Skeletal muscle tissue (tissue), 4 donors: ENCODE results near the gene SCN3A. TPM values are rescaled to one million over a fixed set of nuclear protein-coding genes. Genes with fewer than 3 reads are reported as not detected.

Experiments
- H3K27ac ChIP-seq: one replicate; pipeline ENCODE4 v1.7.0; 2013; ENCODE audit warnings: mild to moderate bottlenecking, low read depth, low read length, inconsistent platforms
- H3K27me3 ChIP-seq, 3 donors: one replicate each; pipeline ENCODE4 v1.7.0; 2013; ENCODE audit warnings: low read length in 3 of 3; ENCODE audit not compliant: control insufficient read depth in 3 of 3, insufficient read depth in 3 of 3
- H3K36me3 ChIP-seq, 3 donors: one replicate each; pipeline ENCODE4 v1.7.0; 2013; ENCODE audit warnings: low read length in 3 of 3; ENCODE audit not compliant: control insufficient read depth in 3 of 3, insufficient read depth in 3 of 3
- H3K4me1 ChIP-seq, 3 donors: one replicate each; pipeline ENCODE4 v1.7.0; 2013; ENCODE audit warnings: low read length in 3 of 3, mild to moderate bottlenecking in 3 of 3; ENCODE audit not compliant: control insufficient read depth in 3 of 3, insufficient read depth in 3 of 3
- H3K4me3 ChIP-seq, 3 donors: one replicate each; pipeline ENCODE4 v1.7.0; 2013; ENCODE audit warnings: low read length in 3 of 3
- H3K9ac ChIP-seq, 3 donors: one replicate each; pipeline ENCODE4 v1.7.0; 2013; ENCODE audit warnings: low read length in 3 of 3, mild to moderate bottlenecking in 3 of 3, moderate library complexity in 2 of 3, low read depth in 1 of 3
- H3K9me3 ChIP-seq, 3 donors: one replicate each; pipeline ENCODE4 v1.7.0; 2013; ENCODE audit warnings: low read length in 3 of 3; ENCODE audit not compliant: control insufficient read depth in 3 of 3
- total RNA-seq: library from RNA; depleted of rRNA; stranded (reverse); fragments of >200 nt; gene quantifications from one replicate; pipeline ENCODE4 v1.2.3, GENCODE V29; 2014
- donor health status: Osteomylitis.

The SCN3A gene
- 0.52 TPM for total RNA-seq

DNA sequence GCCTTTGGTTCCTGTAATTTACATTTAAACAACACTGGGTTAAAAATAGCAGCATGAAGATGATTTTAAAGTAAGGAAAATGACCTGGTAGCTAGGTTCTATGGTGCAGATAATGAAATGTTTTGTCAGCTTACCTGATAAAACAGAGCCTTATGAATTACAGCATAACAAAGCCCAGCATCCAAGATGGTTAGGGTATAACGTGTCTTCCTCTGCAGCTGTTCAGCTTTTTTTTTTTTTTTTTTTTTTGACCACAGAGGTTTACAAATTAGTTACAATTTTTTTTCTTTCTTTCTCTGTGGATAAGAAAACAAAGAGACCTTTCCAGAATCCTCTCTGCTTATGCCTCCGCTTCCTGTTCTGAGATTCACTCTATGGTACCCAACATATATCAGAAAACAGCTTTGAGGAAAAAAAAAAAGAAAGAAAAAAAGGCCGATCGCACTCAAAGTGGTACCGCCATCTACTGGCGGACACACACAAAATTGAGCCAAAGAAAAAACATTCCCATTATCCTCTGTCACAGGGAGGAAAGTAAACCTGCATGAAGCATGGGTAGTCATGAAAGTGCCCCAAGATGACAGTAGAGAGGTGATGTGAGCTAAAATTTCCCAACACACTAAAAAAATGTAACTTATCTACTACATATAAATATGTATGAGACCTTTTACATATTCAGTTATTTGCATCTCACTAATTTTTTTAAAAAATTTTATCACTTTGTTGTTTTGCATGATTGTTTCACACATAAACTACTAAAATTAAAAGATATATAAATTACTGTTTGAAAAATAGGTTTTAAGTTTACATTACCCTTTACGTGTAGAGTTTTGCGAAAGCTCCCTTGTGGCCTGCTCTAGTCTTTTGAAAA, at the start of gene SCN3A:
Gene SCN3A, minus strand, starts transcription at position 362 of the 871 bp plus-strand sequence. CDS start 27,656 bp downstream, outside the sequence.
- H3K27me3 ChIP-seq, result no peaks in the 10 kb centered on the region
- no peak within 1 kb of the TSS for H3K27ac ChIP-seq
- H3K36me3 ChIP-seq, result no peaks in the 10 kb centered on the region
- no peaks in the 10 kb centered on the region for H3K4me1 ChIP-seq
- peak within 1 kb of the TSS in 1 of 3 donors; percentile 5 for H3K9ac ChIP-seq
- peak within 1 kb of the TSS in 2 of 3 donors; percentile 12 to 62 for H3K4me3 ChIP-seq
- H3K9me3 ChIP-seq, result no peaks in the 10 kb centered on the region

DNA sequence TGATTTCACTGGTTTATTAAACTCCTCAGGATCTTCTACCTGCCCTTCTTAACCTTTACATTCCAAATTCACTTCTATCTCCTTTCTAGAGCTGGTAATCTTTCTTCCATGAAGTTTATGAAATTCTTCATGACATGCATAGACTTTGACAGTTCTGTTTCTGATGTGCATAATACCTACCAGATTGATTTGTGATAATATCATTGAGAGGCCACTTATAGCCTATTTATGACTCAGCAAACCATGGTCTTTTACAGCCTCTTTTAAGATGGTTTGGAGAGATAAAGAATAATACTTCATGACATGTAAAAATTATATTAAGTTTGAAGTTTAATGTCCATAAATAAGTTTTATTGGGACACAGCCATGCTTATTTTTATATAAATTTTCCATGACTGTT, 49.3 kb upstream of the SCN3A start:
- no peak overlapping the region for H3K27ac ChIP-seq
- no peaks in the 10 kb centered on the region for H3K36me3 ChIP-seq
- no peak overlapping the region for H3K9ac ChIP-seq
- no peak overlapping the region for H3K4me3 ChIP-seq
- H3K27me3 ChIP-seq, result no peaks in the 10 kb centered on the region
- no peaks in the 10 kb centered on the region for H3K4me1 ChIP-seq
- H3K9me3 ChIP-seq, result no peaks in the 10 kb centered on the region

DNA sequence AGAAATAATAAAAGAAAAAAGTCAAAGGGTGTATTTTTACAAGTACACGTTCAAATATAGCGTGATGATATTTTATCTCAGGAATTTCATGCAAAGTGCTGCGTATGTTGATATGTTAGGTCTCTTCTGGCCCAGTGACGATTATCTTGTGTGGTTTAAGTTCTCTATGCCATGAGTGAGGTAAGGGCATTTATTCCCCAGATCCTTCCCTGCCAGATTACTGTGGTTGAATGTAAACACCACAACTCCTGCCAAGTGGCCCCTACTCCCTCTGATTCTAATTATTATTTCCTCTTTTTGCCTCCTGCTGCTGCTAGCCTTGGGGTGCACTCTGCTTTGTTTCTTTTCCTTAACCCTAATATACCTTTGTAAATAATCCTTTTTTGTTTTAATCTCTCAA, 47.5 kb upstream of the SCN3A start:
- Histone ChIP-seq H3K4me1 (no peaks in the 10 kb centered on the region), H3K4me3 (no peak overlapping the region), H3K27me3 (no peaks in the 10 kb centered on the region), H3K9ac (no peak overlapping the region), H3K9me3 (no peaks in the 10 kb centered on the region), H3K27ac (no peak overlapping the region), H3K36me3 (no peaks in the 10 kb centered on the region)

DNA sequence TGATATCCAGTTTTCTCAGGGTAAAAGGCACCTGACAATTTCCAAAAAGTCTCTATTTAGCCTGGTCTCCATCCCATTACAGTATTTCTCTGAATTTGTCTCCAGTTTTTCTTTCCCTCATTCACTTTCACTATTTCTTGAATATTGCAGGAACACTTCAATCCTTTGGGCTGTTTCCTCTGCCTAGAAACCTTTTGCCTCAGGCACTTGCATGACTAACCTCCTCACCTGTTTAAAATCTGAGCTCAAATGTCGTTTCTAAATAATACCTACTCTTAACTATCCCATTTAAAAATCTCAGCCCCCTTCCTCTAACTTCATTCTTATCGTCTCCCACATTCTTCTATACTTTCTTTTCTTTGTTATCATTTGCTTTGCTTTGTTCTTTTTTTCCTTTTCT, 44.4 kb upstream of the SCN3A start:
- Histone ChIP-seq H3K27me3 (no peaks in the 10 kb centered on the region), H3K4me3 (no peak overlapping the region), H3K4me1 (no peaks in the 10 kb centered on the region), H3K27ac (no peak overlapping the region), H3K36me3 (no peaks in the 10 kb centered on the region), H3K9ac (no peak overlapping the region), H3K9me3 (no peaks in the 10 kb centered on the region)

DNA sequence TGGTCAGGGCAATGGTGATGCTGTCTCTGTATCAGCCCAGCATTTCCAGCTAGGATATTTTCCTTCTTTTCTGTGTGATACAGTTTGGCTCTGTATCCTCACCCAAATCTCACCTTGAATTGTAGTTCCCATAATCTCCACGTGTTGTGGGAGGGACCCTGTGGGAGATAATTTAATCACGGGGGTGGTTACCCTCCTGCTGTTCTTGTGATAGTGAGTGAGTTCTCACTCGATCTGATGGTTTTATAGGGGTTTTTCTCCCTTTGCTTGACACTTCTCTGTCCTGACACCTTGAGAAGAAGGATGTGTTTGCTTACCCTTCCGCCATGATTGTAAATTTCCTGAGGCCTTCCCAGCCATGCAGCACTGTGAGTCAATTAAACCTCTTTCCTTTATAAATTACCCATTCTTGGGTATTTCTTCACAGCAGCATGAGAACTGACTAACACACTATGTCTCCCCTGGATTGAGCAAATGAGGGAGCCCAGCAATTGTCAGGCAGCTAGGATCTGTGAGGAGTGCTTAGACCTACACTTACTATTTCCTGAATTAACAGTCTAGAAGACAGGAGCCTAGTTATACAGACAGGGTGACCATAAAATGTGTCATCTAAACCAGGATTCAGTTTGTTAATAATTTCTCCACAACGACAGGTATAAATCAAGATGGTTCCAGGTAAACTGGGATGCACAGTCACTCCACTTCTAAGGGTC, 41.4 kb upstream of the SCN3A start:
- Histone ChIP-seq H3K36me3 (no peaks in the 10 kb centered on the region), H3K9me3 (no peaks in the 10 kb centered on the region), H3K9ac (no peak overlapping the region), H3K4me3 (no peak overlapping the region), H3K27ac (no peak overlapping the region), H3K4me1 (no peaks in the 10 kb centered on the region), H3K27me3 (no peaks in the 10 kb centered on the region)

DNA sequence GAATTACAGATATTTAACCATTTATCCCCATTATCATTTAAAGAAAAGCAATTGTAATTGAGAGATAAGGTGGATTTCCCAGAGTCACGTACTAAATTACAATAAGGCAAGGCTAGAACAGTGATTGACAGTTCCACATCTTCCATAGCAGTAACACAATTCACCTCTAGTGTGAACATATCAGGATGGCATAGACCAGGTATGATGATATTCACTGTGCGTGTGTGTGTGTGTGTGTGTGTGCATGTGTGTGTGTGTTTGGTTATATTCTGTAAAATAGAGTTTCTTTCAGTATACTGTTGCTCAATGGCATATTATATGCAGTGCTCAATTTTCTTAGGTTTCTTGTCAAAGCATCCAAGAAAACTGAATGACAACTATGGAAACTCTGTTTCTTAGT, 37.1 kb upstream of the SCN3A start:
- H3K27me3 ChIP-seq, result no peaks in the 10 kb centered on the region
- no peak overlapping the region for H3K4me3 ChIP-seq
- no peaks in the 10 kb centered on the region for H3K4me1 ChIP-seq
- no peak overlapping the region for H3K9ac ChIP-seq
- no peaks in the 10 kb centered on the region for H3K9me3 ChIP-seq
- H3K27ac ChIP-seq, result no peak overlapping the region
- H3K36me3 ChIP-seq, result no peaks in the 10 kb centered on the region

DNA sequence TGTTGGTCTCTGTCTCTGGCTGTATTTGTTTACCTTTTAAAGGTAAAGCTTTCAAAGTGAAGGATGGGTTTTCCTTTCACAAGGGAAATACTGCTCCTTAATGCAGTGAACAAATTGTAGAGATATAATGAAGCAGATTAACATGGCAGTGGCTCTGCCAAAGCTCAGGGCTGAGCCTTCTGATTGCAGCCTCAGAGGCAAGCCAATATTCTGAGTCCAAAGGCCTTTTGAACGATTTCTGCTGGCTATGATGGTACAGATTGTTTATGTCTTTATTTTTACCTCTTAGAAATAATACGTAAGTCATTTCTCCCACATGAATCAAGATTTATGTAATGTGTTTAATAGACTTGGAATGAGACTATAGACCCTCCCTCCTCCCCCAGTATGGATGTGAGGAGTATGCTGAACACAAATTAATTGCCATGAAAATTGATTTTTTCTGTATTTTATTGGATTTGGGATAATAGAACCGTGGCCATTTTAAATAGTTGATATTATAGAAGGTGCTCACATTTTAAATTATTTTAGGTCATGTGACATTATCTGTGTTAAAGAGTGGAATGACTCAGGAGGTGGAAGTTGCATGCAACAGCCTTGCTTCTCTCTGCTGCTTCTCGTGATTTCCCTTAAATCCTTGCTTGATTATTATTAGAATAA, 36.1 kb upstream of the SCN3A start:
- H3K4me3 ChIP-seq, result no peak overlapping the region
- H3K4me1 ChIP-seq, result no peaks in the 10 kb centered on the region
- H3K27me3 ChIP-seq, result no peaks in the 10 kb centered on the region
- H3K9ac ChIP-seq, result no peak overlapping the region
- H3K36me3 ChIP-seq, result no peaks in the 10 kb centered on the region
- H3K27ac ChIP-seq, result no peak overlapping the region
- H3K9me3 ChIP-seq, result no peaks in the 10 kb centered on the region

DNA sequence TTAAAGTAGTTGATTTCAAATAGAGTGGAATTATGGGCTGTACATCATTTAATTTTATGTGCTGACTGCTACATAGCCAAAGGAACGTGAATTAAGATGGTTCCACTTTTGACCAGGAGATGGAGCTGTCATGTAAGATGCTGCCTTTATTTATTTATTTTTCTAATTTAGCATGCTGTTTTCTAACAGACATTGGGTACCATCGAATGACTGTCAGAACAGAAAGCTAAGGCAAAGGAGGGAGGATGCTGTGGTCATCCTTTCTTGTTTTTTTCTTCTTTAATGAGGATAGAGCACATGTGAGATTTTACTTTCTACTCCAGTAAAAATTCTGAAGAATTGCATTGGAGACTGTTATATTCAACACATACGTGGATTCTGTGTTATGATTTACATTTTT, 35.4 kb upstream of the SCN3A start, which contains the start of gene SCN2A:
Gene SCN2A, plus strand, starts transcription at position 185 of the 400 bp plus-strand sequence. CDS start 56,410 bp downstream, outside the sequence.
- Histone ChIP-seq H3K9ac (no peak within 1 kb of the TSS), H3K9me3 (no peaks in the 10 kb centered on the region), H3K4me3 (no peak within 1 kb of the TSS), H3K36me3 (no peaks in the 10 kb centered on the region), H3K27ac (no peak within 1 kb of the TSS), H3K27me3 (no peaks in the 10 kb centered on the region), H3K4me1 (no peaks in the 10 kb centered on the region)

DNA sequence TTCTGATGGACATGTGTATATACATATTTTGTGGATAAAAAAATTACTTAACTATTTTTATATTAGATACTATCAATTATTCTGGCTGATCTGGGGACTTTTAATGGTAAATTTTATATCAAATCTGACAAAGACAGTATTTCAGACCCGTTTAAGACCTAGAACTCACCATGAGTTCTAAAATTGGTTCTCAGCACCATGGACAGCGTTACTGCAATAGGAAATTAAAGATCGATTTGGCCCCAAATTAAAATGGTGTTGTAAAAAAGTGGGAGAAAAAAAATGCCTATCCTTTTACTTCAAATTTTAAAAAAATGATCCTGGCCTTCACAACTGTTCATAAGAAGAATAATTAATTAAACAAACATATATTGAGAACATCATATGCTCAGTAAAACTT, 34.4 kb upstream of the SCN3A start:
- Histone ChIP-seq H3K9ac (no peak overlapping the region), H3K4me3 (no peak overlapping the region), H3K27ac (no peak overlapping the region), H3K9me3 (no peaks in the 10 kb centered on the region), H3K4me1 (no peaks in the 10 kb centered on the region), H3K36me3 (no peaks in the 10 kb centered on the region), H3K27me3 (no peaks in the 10 kb centered on the region)

DNA sequence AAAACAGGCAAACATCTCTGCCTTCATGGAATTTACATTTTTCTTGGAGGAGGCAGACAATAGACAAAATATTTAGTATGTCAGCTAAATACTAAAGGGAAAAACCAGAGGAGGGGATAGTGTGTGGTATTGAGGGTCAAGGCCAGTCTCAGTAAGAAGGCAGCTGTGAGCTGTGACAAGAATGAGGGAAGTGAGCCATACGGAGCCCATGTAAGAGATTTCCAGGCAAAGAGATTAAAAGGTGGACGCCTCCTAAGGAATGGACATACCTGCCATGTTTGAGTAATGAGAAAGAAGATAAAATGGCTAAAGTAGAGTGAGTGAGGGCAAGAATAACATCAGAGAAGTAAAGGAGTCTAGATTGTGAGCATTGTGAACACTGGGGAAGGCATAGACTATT, 33.2 kb upstream of the SCN3A start:
- Histone ChIP-seq H3K36me3 (no peaks in the 10 kb centered on the region), H3K4me1 (no peaks in the 10 kb centered on the region), H3K4me3 (no peak overlapping the region), H3K9me3 (no peaks in the 10 kb centered on the region), H3K9ac (no peak overlapping the region), H3K27ac (no peak overlapping the region), H3K27me3 (no peaks in the 10 kb centered on the region)
